ENCODE measurements around the gene CFAP69.
A peak's percentile ranks its signal among the peaks of the same experiment; 100 is the strongest.

Gene CFAP69, protein sequence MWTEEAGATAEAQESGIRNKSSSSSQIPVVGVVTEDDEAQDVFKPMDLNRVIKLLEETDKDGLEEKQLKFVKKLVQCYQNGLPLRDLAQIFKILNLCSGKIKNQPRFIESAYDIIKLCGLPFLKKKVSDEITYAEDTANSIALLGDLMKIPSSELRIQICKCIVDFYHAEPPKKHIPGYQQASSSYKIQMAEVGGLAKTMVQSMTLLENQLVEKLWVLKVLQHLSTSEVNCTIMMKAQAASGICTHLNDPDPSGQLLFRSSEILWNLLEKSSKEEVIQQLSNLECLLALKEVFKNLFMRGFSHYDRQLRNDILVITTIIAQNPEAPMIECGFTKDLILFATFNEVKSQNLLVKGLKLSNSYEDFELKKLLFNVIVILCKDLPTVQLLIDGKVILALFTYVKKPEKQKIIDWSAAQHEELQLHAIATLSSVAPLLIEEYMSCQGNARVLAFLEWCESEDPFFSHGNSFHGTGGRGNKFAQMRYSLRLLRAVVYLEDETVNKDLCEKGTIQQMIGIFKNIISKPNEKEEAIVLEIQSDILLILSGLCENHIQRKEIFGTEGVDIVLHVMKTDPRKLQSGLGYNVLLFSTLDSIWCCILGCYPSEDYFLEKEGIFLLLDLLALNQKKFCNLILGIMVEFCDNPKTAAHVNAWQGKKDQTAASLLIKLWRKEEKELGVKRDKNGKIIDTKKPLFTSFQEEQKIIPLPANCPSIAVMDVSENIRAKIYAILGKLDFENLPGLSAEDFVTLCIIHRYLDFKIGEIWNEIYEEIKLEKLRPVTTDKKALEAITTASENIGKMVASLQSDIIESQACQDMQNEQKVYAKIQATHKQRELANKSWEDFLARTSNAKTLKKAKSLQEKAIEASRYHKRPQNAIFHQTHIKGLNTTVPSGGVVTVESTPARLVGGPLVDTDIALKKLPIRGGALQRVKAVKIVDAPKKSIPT

GRCh38 chr7:90244909-90245851 is at the start of gene CFAP69:
TSS of gene CFAP69 (plus strand) at chr7:90245174. CDS start at chr7:90245425, 251 bp downstream.
- peak; percentile 69 to 74 for DNase-seq (ENCODE audit: low read depth in 2 of 2)

- no peak for DNase-seq (ENCODE audit: low read depth in 2 of 2)
These were observed 43.3 kb upstream of the CFAP69 start for GRCh38 chr7:90201500-90202195.

- no peak for DNase-seq (ENCODE audit: low read depth in 2 of 2)
These were observed 37.0 kb upstream of the CFAP69 start for GRCh38 chr7:90207956-90208355.

DNA sequence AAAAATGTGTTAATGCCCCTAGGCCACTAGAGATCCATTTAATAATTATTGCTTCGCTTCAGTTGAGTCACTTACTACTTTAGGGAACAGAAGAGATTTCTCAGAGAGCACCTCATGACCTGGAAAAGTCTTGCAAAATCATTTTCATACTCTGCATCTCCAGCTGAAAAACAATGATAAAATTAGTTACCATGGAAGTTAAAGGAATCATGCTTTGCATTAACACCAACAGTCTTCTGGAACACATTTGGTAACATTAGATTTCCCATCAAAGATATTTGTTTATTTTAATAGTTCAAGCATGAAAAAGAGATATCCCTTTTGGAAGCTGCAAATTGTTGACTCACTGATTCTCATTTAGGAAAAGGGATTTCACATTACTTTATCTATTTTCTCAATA is 35.2 kb upstream of the CFAP69 start:
- DNase-seq (ENCODE audit: low read depth in 2 of 2), result no peak

DNA sequence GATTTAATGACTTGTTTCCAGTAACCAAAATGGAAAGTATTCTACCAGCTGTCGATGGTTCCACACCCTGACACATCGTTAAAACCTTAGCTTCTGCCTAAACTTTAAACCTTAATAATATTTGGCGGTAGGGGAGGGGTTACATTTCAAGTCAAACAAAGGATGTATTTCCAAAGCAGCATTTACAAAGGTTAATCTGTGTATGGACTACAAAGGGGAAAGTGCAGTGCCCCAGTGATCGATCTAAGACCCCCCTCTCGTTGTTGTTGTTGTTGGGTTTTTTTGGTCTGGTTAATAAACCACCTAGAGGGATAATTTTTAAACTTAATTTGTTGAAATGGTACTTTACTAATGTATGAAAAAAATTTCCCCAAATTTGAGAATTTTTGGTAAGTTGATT is 34.5 kb upstream of the CFAP69 start:
- DNase-seq (ENCODE audit: low read depth in 2 of 2), result no peak

DNA sequence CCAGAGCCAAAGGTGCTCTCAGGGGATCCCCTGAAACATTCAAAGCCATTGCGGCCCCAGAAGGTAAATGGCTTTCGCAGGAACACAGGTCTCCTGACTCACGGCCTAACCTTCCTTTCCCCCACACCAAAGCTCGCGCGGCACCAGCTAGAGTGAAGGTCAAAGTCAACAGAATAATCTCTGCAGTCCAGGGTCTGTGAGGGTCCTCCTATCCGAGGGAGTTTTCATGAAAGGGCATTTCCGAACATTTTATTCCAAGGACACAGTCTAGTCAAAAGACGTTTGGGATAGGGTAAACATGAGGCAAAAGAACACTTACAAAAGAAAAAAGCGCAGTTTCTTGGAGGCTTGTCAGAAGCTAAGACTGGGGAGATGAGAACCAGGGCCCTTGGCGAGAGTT is 34.0 kb upstream of the CFAP69 start:
- no peak for DNase-seq (ENCODE audit: low read depth in 2 of 2)

DNA sequence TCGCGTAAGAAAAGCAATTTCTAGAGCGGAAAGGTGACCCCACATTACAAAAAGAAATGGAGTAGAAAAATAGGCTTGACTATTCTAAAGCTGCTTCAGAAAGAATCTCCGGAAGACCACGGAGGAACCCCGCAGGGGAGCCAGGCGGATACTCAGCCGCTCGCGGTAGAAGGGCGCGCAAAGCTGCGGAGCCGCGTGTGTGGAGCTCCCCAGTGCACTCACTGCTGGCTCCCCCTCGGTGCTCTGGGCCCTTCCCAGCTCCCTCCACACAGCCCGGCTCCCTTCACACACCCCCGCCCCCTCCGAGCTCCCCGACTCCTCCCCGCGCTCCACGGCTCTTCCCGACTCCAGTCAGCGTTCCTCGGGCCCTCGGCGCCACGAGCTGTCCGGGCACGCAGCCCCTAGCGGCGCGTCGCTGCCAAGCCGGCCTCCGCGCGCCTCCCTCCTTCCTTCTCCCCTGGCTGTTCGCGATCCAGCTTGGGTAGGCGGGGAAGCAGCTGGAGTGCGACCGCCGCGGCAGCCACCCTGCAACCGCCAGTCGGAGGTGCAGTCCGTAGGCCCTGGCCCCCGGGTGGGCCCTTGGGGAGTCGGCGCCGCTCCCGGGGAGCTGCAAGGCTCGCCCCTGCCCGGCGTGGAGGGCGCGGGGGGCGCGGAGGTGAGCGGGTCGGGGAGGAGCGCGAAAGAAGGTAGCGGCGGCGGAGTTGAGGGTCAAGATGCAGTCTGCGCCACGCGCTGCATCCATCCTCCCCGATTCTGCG is 33.4 kb upstream of the CFAP69 start, which contains the start of gene STEAP2:
Gene STEAP2 (plus strand): TSS at position 350 of the 758 bp plus-strand sequence. CDS start 13,343 bp downstream, outside the sequence.
- no peak for DNase-seq (ENCODE audit: low read depth in 2 of 2)

- no peak for DNase-seq (ENCODE audit: low read depth in 2 of 2)
These were observed 32.9 kb upstream of the CFAP69 start for GRCh38 chr7:90212149-90212495.

DNA sequence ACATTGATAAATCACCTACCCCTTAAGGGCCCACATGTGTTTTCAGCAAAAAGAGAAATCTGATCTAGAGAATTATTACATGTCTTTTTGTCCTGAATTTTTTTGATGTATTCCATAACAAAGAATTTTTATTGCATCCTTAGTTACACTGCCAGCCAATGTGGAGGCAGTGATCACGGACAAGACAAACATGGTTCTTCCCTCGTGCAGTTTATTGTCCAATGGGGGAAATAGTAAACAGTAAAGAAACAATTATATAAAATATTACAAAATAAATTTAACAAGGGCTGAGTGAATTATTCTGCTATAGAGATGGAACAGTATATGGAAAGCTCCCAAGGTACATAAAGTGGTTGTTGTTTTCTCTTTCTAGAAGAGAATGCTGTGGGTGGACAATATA is 31.5 kb upstream of the CFAP69 start:
- no peak for DNase-seq (ENCODE audit: low read depth in 2 of 2)

GRCh38 chr7:90216080-90216674 is 28.8 kb upstream of the CFAP69 start:
- DNase-seq (ENCODE audit: low read depth in 2 of 2), result no peak

GRCh38 chr7:90216771-90217170 is 28.2 kb upstream of the CFAP69 start:
- no peak for DNase-seq (ENCODE audit: low read depth in 2 of 2)

DNA sequence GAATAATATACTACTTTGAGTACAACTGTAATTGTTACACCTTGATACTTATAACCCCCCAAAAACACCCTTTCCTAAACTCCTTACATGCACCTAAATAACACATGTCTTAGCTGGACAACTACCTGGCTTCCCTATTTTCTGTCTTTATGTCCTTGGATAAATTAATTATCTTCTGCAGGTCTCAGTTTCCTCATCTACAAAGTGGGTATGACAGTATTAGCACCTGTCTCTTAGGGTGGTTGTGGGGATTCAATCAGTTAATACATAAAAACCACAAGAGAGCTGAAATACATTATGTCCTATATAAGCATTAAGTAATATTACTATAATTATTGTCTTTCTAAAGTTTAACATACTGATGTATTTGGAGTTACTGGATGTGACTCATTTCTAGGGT is 22.6 kb upstream of the CFAP69 start:
- DNase-seq (ENCODE audit: low read depth in 2 of 2), result no peak

DNA sequence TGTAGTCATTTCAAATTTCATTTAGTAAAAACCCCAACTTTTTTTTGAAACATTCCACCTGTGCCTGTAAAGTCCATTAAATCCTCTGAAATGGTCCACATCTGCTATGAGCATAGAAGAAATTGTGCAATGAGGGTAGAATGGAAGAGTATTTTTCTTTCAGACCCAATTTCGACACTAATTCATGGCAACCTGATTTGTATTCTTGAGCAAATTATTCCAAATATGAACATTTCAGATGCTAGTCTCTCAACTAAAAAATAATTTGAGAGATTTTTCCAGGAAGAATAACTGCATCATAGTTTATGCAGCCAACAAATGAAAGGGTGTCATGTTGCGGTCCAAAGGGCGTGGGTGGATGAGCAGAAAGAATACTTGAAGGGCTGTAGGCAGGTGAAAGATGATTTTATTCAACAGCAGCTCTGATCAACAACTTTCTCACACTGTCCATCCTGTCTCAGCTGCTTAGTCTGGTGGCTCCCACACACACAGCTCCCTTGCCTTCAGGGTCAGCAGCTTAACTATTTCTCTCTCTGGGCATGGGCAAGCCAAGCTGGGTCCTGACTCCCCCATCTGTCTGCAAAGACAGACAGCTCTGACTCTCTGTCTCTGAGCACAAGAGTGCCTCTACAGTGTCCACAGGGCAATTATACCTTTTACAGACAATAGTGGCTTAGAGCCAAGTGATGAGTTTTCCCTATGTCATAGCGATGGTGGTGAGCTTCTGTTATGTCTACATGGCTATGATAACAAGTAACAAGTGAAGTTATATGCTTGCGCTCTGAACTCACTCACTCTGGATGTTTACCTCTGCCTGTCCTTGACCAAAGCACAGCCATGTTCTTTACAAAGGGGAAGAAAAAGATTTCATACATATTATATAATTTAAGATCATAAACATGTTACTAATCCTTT is 21.9 kb upstream of the CFAP69 start:
- no peak for DNase-seq (ENCODE audit: low read depth in 2 of 2)

DNA sequence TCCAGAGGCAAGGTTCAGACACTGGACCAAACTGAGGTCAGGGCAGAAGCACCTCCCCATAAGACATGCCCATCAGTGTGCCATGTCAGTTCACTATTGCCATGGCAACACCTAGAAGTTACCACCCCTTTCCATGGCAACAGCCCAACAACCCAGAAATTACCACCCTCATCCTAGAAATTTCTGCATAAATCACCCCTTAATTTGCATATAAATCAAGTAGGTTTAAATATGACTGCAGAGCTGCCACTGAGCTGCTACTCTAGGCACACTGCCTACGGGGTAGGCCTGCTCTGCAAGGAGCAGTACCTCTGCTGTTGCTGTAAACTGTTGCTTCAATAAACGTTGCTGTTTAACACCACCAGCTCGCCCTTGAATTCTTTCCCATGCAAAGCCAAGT is 20.8 kb upstream of the CFAP69 start:
- DNase-seq (ENCODE audit: low read depth in 2 of 2), result no peak

DNA sequence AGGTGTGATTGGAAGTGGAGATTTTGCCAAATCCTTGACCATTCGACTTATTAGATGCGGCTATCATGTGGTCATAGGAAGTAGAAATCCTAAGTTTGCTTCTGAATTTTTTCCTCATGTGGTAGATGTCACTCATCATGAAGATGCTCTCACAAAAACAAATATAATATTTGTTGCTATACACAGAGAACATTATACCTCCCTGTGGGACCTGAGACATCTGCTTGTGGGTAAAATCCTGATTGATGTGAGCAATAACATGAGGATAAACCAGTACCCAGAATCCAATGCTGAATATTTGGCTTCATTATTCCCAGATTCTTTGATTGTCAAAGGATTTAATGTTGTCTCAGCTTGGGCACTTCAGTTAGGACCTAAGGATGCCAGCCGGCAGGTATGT is 19.8 kb upstream of the CFAP69 start:
- no peak for DNase-seq (ENCODE audit: low read depth in 2 of 2)

DNA sequence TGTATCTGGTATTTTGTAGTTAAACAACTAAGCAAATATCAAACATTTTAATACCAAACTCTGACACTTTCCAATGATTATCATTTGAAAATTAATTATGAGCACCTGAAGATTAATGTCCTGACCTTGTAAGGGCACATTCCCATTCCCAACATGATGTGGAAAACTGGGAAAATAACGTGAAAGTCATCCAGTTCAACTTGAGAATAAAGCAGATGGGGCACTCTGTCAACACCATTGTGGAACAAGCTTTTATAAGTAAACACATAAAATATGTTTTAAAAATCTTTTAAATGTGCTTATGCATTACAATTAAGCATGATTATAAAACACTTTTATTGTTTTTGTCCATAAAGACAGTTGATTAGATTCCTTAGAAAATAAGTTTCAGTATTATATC is 19.4 kb upstream of the CFAP69 start:
- DNase-seq (ENCODE audit: low read depth in 2 of 2), result no peak

DNA sequence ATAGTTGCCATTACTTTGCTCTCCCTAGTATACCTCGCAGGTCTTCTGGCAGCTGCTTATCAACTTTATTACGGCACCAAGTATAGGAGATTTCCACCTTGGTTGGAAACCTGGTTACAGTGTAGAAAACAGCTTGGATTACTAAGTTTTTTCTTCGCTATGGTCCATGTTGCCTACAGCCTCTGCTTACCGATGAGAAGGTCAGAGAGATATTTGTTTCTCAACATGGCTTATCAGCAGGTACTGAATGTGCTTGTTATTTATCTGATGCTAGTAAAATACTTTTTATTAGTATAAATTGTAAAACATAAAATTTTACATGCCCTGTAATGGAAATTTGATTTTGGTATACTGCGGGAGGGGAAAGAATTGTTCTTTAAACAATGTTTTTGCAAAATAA is 17.7 kb upstream of the CFAP69 start:
- no peak for DNase-seq (ENCODE audit: low read depth in 2 of 2)

- DNase-seq (ENCODE audit: low read depth in 2 of 2), result no peak
These were observed 15.3 kb upstream of the CFAP69 start for GRCh38 chr7:90229682-90230081.

- DNase-seq (ENCODE audit: low read depth in 2 of 2), result no peak
These were observed 14.1 kb upstream of the CFAP69 start for GRCh38 chr7:90230834-90231233.
